Measurements from ENCODE around the gene FRYL. TPM values are rescaled to one million over a fixed set of nuclear protein-coding genes. Genes with fewer than 3 reads are reported as not detected.

The FRYL gene
- polyA plus RNA-seq, 3 donors: 10.8 to 15.8 (median 14.4) TPM

- H3K9me3 Mint-ChIP-seq: no peaks in the 10 kb centered on the region
- Histone ChIP-seq H4K20me1 (ENCODE audit: insufficient read depth, low read length) (no peaks in the 10 kb centered on the region), H3K27me3 (ENCODE audit: control insufficient read depth in 2 of 2, insufficient read depth in 2 of 2, low read length in 2 of 2) (no peaks in the 10 kb centered on the region), H3K4me2 (replicated peaks; ENCODE audit: extremely low read depth, low read length, poor library complexity, severe bottlenecking) (no peak overlapping the region), H3K9me3 (replicated peaks in 1 of 2; ENCODE audit: control insufficient read depth in 1 of 2, insufficient read depth in 1 of 2, low read length in 2 of 2) (no peaks in the 10 kb centered on the region), H3K4me1 (ENCODE audit: control insufficient read depth in 1 of 2, insufficient read depth in 2 of 2, low read length in 2 of 2) (no peaks in the 10 kb centered on the region), H2AFZ (ENCODE audit: insufficient read depth, low read depth, low read length, poor library complexity, severe bottlenecking) (no peak overlapping the region), H3K36me3 (replicated peaks in 1 of 2; ENCODE audit: control insufficient read depth in 1 of 2, insufficient read depth in 2 of 2, low read length in 2 of 2) (peaks cover 58 to 70% of the 10 kb centered on the region in 2 donors), H3K9ac (ENCODE audit: insufficient read depth, low read length, poor library complexity, severe bottlenecking) (no peak overlapping the region), H3K4me3 (replicated peaks in 1 of 3; ENCODE audit: low read depth in 2 of 3, low read length in 3 of 3) (no peak overlapping the region), H3K27ac (ENCODE audit: low read depth in 1 of 2, low read length in 2 of 2) (no peak overlapping the region), H3K79me2 (ENCODE audit: insufficient read depth, low read length) (no peaks in the 10 kb centered on the region)
- H3K4me1 Mint-ChIP-seq: no peaks in the 10 kb centered on the region
- 100% methylated on average over 1 of the region's 3 CpGs for WGBS (ENCODE audit: insufficient coverage)
- peaks cover 57 to 59% of the 10 kb centered on the region in 2 donors for H3K36me3 Mint-ChIP-seq
- H3K27me3 Mint-ChIP-seq (ENCODE audit: low read depth in 3 of 3): peaks cover 0 to 6% (median 0%) of the 10 kb centered on the region in 3 donors
- no peak for DNase-seq
- intact Hi-C loops (cut with micrococcal nuclease): no loop called here
- H3K4me3 Mint-ChIP-seq: no peak overlapping the region
- no peak overlapping the region for H3K27ac Mint-ChIP-seq
- TF ChIP-seq CTCF (IDR thresholded peaks at IDR 0.05): no peak
Measured at GRCh38 chr4:48499551-48500066, 280.5 kb downstream of the FRYL start.

DNA sequence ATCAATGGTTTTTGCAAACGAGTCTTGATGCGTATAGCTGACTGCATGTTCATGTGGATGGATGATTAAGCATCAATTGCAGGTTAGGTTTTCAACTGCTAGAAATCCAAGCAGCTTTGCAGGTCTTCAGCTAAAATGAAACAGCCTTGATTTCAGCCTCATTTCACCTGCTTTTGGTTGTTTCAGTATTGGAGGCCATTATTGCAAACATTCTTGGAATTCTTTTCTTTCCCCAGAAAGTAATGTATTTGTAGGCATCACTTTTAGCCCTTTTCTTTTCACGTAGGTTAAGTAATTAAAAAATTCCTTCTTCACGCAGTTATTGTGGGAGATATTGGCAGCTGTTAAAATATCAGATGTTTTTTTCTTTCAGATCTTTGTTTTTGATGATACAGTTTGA lies 281.2 kb downstream of the FRYL start:
- Histone ChIP-seq H3K36me3 (replicated peaks in 1 of 2; ENCODE audit: control insufficient read depth in 1 of 2, insufficient read depth in 2 of 2, low read length in 2 of 2) (peaks cover 51 to 62% of the 10 kb centered on the region in 2 donors), H3K27me3 (ENCODE audit: control insufficient read depth in 2 of 2, insufficient read depth in 2 of 2, low read length in 2 of 2) (peaks cover 0 to 4% of the 10 kb centered on the region in 2 donors), H3K4me2 (replicated peaks; ENCODE audit: extremely low read depth, low read length, poor library complexity, severe bottlenecking) (no peak overlapping the region), H3K79me2 (ENCODE audit: insufficient read depth, low read length) (no peaks in the 10 kb centered on the region), H3K4me1 (ENCODE audit: control insufficient read depth in 1 of 2, insufficient read depth in 2 of 2, low read length in 2 of 2) (no peaks in the 10 kb centered on the region), H3K27ac (ENCODE audit: low read depth in 1 of 2, low read length in 2 of 2) (no peak overlapping the region), H3K4me3 (replicated peaks in 1 of 3; ENCODE audit: low read depth in 2 of 3, low read length in 3 of 3) (no peak overlapping the region), H3K9ac (ENCODE audit: insufficient read depth, low read length, poor library complexity, severe bottlenecking) (no peak overlapping the region), H3K9me3 (replicated peaks in 1 of 2; ENCODE audit: control insufficient read depth in 1 of 2, insufficient read depth in 1 of 2, low read length in 2 of 2) (no peaks in the 10 kb centered on the region), H4K20me1 (ENCODE audit: insufficient read depth, low read length) (no peaks in the 10 kb centered on the region), H2AFZ (ENCODE audit: insufficient read depth, low read depth, low read length, poor library complexity, severe bottlenecking) (no peak overlapping the region)
- intact Hi-C loops (cut with micrococcal nuclease): no loop called here
- no CpG with 5 or more reads among the region's 4 CpGs for WGBS (ENCODE audit: insufficient coverage)
- DNase-seq: no peak
- no peak for TF ChIP-seq CTCF (IDR thresholded peaks at IDR 0.05)
- H3K27ac Mint-ChIP-seq: no peak overlapping the region
- H3K4me3 Mint-ChIP-seq: no peak overlapping the region
- H3K4me1 Mint-ChIP-seq: no peaks in the 10 kb centered on the region
- H3K36me3 Mint-ChIP-seq: peaks cover 50 to 55% of the 10 kb centered on the region in 2 donors
- H3K27me3 Mint-ChIP-seq (ENCODE audit: low read depth in 3 of 3): peaks cover 0 to 11% (median 0%) of the 10 kb centered on the region in 3 donors
- H3K9me3 Mint-ChIP-seq: no peaks in the 10 kb centered on the region

Data from CD14-positive monocyte (primary cell).